ENCODE data around the gene ARPC2.
"Not testable (repeated sequence)": the region's sequence is repeated elsewhere in the genome, so short reads cannot be mapped to it uniquely, and the experiment has no call there.

The ARPC2 gene

DNA sequence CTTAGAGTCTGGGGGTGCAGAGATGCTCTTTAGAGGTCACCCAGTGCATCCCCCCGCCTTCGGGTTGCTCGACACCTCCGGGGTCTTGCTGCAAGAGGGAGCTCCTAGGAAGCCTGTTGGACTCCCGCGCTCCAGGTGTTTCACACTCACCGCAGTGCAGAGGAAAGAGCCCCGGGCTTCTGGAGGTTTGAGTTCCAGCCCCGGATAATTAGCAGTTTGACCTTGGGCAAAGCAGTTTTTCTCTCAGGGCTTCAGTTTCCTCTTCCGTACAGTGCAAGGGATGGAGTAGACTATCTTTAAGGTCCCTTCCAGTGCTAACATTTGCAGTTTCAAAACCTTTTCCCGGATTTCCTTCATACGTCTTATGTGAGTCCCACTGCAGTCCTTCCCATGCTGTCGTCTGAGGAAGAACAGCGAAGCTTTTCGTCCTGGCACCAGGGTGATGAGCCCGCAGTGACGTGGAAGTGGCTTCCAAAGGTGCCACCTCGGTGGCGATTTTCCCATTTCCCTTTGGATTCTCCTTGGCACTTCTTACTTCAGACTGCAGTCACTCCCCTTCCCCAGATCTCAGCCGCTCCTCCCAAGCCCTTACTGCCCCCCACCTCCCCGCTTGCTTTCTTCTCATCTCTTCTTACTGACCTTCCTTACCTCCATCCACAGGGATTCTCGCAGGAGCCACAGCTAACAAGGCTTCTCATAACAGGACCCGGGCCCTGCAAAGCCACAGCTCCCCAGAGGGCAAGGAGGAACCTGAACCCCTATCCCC lies 53.9 kb downstream of the ARPC2 start:
- DNase-seq (ENCODE audit: low read depth) = no peak
- peak overlapping the region; percentile 94 for H3K4me3 ChIP-seq (ENCODE audit: low read depth, low read length)
- TF ChIP-seq, protein P1, sequence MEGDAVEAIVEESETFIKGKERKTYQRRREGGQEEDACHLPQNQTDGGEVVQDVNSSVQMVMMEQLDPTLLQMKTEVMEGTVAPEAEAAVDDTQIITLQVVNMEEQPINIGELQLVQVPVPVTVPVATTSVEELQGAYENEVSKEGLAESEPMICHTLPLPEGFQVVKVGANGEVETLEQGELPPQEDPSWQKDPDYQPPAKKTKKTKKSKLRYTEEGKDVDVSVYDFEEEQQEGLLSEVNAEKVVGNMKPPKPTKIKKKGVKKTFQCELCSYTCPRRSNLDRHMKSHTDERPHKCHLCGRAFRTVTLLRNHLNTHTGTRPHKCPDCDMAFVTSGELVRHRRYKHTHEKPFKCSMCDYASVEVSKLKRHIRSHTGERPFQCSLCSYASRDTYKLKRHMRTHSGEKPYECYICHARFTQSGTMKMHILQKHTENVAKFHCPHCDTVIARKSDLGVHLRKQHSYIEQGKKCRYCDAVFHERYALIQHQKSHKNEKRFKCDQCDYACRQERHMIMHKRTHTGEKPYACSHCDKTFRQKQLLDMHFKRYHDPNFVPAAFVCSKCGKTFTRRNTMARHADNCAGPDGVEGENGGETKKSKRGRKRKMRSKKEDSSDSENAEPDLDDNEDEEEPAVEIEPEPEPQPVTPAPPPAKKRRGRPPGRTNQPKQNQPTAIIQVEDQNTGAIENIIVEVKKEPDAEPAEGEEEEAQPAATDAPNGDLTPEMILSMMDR (conservative IDR thresholded peaks at IDR 0.05; ENCODE audit: low read depth, low read length) = no peak

DNA sequence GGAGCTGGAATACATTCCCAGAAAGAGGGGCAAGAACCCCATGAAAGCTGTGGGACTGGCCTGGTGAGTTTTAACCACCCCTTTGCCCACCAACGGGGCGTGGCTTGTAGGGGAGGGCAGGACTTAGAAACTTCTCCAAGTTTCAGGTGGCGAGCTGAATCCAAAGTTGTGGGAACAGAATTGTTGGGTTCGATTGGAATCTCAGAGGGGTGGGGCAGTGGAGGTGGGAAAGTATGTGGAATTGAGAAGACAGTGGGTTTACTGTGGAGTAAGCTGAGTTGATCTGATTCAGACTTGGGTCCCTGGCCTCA lies 54.5 kb downstream of the ARPC2 start:
- H3K4me3 ChIP-seq (ENCODE audit: low read depth, low read length) = peak overlapping the region; percentile 94
- TF ChIP-seq, protein P1 (conservative IDR thresholded peaks at IDR 0.05; ENCODE audit: low read depth, low read length) = no peak
- no peak for DNase-seq (ENCODE audit: low read depth)

DNA sequence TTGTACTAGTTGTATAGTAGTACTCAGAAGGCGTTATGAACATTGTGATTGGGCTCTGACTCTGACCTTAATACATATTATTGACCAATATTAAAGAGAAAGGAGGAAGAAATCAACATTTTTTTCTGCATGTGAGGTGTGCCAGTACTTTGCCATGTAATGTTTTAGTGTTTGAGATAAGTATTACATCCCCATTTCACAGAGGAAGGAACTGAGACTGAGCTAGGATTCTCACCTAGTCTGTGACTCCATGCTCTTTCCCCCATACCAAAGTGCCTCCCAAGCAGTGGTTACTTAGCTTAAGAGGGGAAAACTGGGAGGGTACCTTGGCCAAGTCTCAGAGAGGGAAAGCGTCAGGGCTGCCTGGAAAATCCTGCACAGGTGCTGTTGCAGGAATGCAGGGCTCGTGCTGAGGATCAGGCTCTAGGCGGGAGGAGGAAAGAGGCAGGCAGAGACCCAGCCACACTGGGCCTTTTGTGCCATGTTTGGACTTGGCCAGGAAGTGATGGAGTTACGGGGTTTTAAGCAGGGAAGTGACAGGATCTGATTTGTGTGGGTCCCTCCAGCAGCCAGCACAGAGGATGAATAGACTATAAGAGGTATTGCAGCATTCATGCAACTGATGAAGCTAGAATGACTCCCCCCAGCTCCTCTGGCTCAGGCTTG lies 55.0 kb downstream of the ARPC2 start:
- DNase-seq (ENCODE audit: low read depth) = no peak
- TF ChIP-seq, protein P1 (conservative IDR thresholded peaks at IDR 0.05; ENCODE audit: low read depth, low read length) = no peak
- H3K4me3 ChIP-seq (ENCODE audit: low read depth, low read length) = no peak overlapping the region

DNA sequence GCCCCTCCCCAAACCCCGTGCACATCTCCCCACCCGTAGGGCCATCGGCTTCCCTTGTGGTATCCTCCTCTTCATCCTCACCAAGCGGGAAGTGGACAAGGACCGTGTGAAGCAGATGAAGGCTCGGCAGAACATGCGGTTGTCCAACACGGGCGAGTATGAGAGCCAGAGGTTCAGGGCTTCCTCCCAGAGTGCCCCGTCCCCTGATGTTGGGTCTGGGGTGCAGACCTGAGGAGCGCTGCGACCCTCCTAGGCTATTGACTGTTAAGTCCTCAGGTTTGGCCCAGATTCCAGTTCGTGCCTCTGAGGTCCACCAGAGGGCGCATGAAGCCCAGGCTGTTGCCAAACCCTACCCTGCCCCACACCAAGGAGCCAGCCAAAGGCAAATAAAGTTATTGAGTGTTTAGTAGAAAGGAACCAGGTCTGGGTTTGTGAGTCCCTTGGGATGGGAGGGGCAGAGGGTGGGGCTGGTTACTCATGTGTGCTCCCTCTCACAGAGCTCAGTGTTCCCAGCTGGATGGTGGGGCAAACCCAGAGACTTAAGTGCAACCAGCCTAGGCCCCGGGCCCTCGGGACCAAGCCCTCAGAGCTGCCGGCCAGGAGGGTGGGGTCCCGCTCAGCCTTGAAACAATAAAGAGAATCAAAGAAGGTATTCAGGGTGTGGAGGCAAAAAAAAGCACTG lies 55.7 kb downstream of the ARPC2 start:
- peak; percentile 93 for DNase-seq (ENCODE audit: low read depth)
- TF ChIP-seq, protein P1 (conservative IDR thresholded peaks at IDR 0.05; ENCODE audit: low read depth, low read length) = peak; percentile 93
- H3K4me3 ChIP-seq (ENCODE audit: low read depth, low read length) = no peak overlapping the region

DNA sequence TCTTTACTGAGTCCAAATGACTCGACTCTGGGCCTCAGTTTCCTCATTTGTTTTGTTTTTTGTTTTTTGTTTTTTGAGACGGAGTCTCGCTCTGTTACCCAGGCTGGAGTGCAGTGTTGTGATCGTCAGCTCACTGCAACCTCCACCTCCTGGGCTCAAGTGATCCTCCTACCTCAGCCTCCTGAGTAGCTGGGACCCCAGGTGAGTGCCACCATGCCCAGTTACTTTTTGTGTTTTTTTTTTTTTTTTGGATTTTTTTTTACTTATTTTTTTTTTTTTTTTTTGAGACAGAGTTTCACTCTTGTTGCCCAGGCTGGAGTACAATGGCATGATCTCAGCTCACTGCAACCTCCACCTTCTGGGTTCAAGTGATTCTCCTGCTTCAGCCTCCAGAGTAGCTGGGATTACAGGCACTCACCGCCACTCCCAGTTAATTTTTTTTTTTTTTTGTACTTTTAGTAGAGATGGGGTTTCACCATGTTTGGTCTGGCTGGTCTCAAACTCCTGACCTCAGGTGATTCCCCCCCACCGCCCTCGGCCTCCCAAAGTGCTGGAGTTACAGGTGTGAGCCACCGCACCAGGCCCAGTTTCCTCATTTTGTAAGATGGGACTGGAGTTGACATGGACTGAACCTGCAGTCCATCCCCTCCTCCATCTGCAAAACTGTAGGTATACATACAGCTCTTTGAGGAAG lies 56.4 kb downstream of the ARPC2 start:
- not testable (repeated sequence) for H3K4me3 ChIP-seq (ENCODE audit: low read depth, low read length); DNase-seq (ENCODE audit: low read depth)

DNA sequence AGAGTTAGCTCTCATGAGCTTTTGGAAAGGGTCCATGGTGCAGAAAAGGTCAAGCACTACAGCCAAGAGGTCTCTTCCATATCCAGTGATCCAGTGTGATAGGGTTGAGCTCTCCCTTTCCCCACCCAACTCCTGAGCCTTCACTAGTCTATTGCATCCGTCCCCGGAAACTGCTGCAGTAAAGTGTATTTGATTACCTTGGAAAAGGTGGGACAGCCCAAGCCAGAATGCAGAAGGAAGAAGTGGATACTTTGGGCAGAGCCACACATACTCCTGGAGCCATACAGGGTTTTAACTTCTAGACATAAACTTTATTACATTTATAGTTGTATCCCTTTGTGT lies 56.9 kb downstream of the ARPC2 start:
- DNase-seq (ENCODE audit: low read depth) = no peak
- TF ChIP-seq, protein P1 (conservative IDR thresholded peaks at IDR 0.05; ENCODE audit: low read depth, low read length) = no peak
- H3K4me3 ChIP-seq (ENCODE audit: low read depth, low read length) = no peak overlapping the region

DNA sequence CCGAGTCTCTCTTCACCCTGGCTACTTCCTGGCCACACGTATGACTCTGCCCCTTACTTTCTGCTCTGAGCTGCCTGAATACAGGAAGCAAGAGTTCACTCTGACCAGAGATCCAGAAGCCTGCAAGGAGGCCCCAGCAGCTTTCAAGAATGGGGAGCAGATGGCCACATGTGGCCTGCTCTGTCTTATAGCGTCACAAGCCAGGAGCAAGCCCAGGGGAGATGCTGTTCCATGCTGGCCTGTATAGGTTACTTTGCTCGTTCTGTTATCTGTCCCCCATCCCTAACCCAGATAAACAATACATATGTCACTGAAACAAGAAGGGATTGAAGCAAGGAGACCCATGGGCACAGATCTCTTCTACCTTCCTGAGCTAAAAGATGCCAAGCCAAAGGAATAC lies 57.6 kb downstream of the ARPC2 start:
- TF ChIP-seq, protein P1 (conservative IDR thresholded peaks at IDR 0.05; ENCODE audit: low read depth, low read length) = no peak
- no peak for DNase-seq (ENCODE audit: low read depth)
- H3K4me3 ChIP-seq (ENCODE audit: low read depth, low read length) = no peak overlapping the region
